HepG2 (cell line): ENCODE data around the gene JAKMIP2. TPM values are rescaled to one million over a fixed set of nuclear protein-coding genes. Genes with fewer than 3 reads are reported as not detected.

Source experiments
- AGO1 ChIP-seq: fragments of 200-400 bp; formaldehyde crosslinking; IDR thresholded peaks from 2 replicates; pipeline ENCODE4 v1.6.1; 2017; ENCODE audit warnings: mild to moderate bottlenecking, low read depth, low read length, moderate library complexity; ENCODE audit not compliant: poor library complexity, severe bottlenecking
- ARHGAP35 ChIP-seq: sonication (generic); formaldehyde crosslinking; IDR thresholded peaks from 2 replicates; pipeline ENCODE4 v1.9.0; 2022; ENCODE audit warnings: mild to moderate bottlenecking, inconsistent platforms, moderate library complexity, missing genetic modification reagents, borderline replicate concordance
- FIP1L1 ChIP-seq: fragments of 200-400 bp; formaldehyde crosslinking; IDR thresholded peaks from 2 replicates; pipeline ENCODE4 v1.6.1; 2018; ENCODE audit warnings: low read depth, mild to moderate bottlenecking, low read length, moderate library complexity, borderline replicate concordance; ENCODE audit not compliant: insufficient read depth
- HES4 ChIP-seq: sonication (generic); formaldehyde crosslinking; IDR thresholded peaks from 2 replicates; pipeline ENCODE4 v1.9.0; 2021; ENCODE audit warnings: mild to moderate bottlenecking, missing genetic modification reagents, borderline replicate concordance
- KDM5B ChIP-seq: sonication (generic); formaldehyde crosslinking; IDR thresholded peaks from 2 replicates; pipeline ENCODE4 v1.4.0; 2020; ENCODE audit warnings: missing genetic modification reagents, mild to moderate bottlenecking, borderline replicate concordance
- KLF12 ChIP-seq: sonication (generic); formaldehyde crosslinking; IDR thresholded peaks from 2 replicates; pipeline ENCODE4 v1.4.0; 2020; ENCODE audit warnings: missing genetic modification reagents, borderline replicate concordance
- MIER2 ChIP-seq: IDR thresholded peaks from 2 replicates; pipeline ENCODE4 v1.6.1; 2016; ENCODE audit warnings: missing biosample characterization, missing genetic modification reagents
- MXI1 ChIP-seq: IDR thresholded peaks from 3 replicates; pipeline ENCODE4 v1.6.1; 2012; ENCODE audit warnings: low read depth, low read length, inconsistent platforms, borderline replicate concordance
- PITX1 ChIP-seq: sonication (generic); formaldehyde crosslinking; IDR thresholded peaks from 2 replicates; pipeline ENCODE4 v1.5.1; 2020; ENCODE audit warnings: mild to moderate bottlenecking, missing genetic modification reagents
- SAP130 ChIP-seq: IDR thresholded peaks from 2 replicates; pipeline ENCODE4 v1.6.1; 2016; ENCODE audit warnings: low read depth
- ZNF224 ChIP-seq: sonication (generic); formaldehyde crosslinking; IDR thresholded peaks from 2 replicates; pipeline ENCODE4 v1.5.0; 2020; ENCODE audit warnings: mild to moderate bottlenecking, missing genetic modification reagents
- ZNF382 ChIP-seq: sonication (generic); formaldehyde crosslinking; IDR thresholded peaks from 2 replicates; pipeline ENCODE4 v1.5.0; 2020; ENCODE audit warnings: missing genetic modification reagents, mild to moderate bottlenecking, borderline replicate concordance
- ZNF460 ChIP-seq: sonication (generic); formaldehyde crosslinking; IDR thresholded peaks from 2 replicates; pipeline ENCODE4 v1.5.1; 2020; ENCODE audit warnings: missing genetic modification reagents, mild to moderate bottlenecking, borderline replicate concordance
- ZNF572 ChIP-seq: sonication (generic); formaldehyde crosslinking; IDR thresholded peaks from 2 replicates; pipeline ENCODE4 v1.5.1; 2020; ENCODE audit warnings: mild to moderate bottlenecking, missing genetic modification reagents
- ZNF598 ChIP-seq: sonication (generic); formaldehyde crosslinking; IDR thresholded peaks from 2 replicates; pipeline ENCODE4 v1.5.1; 2020; ENCODE audit warnings: mild to moderate bottlenecking, missing genetic modification reagents, borderline replicate concordance
- ZNF605 ChIP-seq: sonication (generic); formaldehyde crosslinking; IDR thresholded peaks from 2 replicates; pipeline ENCODE4 v1.8.0; 2022; ENCODE audit warnings: mild to moderate bottlenecking, missing genetic modification reagents
- ZNF644 ChIP-seq: IDR thresholded peaks from 2 replicates; pipeline ENCODE4 v1.6.1; 2016; ENCODE audit warnings: low read depth
- ZNF776 ChIP-seq: sonication (generic); formaldehyde crosslinking; IDR thresholded peaks from 2 replicates; pipeline ENCODE4 v1.4.0; 2020; ENCODE audit warnings: mild to moderate bottlenecking, missing genetic modification reagents
- polyA plus RNA-seq, 8 experiments: library from polyadenylated mRNA; depleted of rRNA in 3 of 8; stranded (reverse) in 7 of 8; unstranded in 1 of 8; fragments of >200 nt; fragmentation: Illumina TruSeq in 4 of 8; extraction: Trizol in 4 of 8; gene quantifications; 2 replicates each; pipeline versions ENCODE4 v1.2.1 to v1.2.3, GENCODE V29; 2011 to 2016; ENCODE audit warnings: low read depth in 4 of 8, missing spikeins in 1 of 8, mixed read lengths in 1 of 8; ENCODE audit not compliant: insufficient read depth in 1 of 8
- total RNA-seq, 5 experiments: library from RNA; depleted of rRNA; stranded (reverse); fragments of >200 nt; fragmentation: Illumina TruSeq; extraction: Trizol; gene quantifications; 2 replicates each; pipeline ENCODE4 v1.2.3, GENCODE V29; 2016; ENCODE audit warnings: low read depth in 1 of 5
- TF ChIP-seq, protein P1 (sequence below), 2 experiments: sonication (generic) in 1 of 2; formaldehyde crosslinking in 1 of 2; IDR thresholded peaks; 2 replicates each; pipeline versions ENCODE4 v1.5.1 to v1.6.1; 2011 to 2020; ENCODE audit warnings: borderline replicate concordance in 1 of 2, low read depth in 1 of 2, low read length in 1 of 2, mild to moderate bottlenecking in 1 of 2, missing genetic modification reagents in 1 of 2, moderate library complexity in 1 of 2
- TF ChIP-seq, protein P2 (sequence below): IDR thresholded peaks from 2 replicates; pipeline ENCODE4 v1.4.0; 2020; ENCODE audit warnings: mild to moderate bottlenecking, missing genetic modification reagents

JAKMIP2 gene
- total and polyA plus RNA-seq, 2 of the 13 experiments (the other 11 are each of a cell fraction or from before 2014, with no cell fraction given): 0.04 to 2.1 TPM

DNA sequence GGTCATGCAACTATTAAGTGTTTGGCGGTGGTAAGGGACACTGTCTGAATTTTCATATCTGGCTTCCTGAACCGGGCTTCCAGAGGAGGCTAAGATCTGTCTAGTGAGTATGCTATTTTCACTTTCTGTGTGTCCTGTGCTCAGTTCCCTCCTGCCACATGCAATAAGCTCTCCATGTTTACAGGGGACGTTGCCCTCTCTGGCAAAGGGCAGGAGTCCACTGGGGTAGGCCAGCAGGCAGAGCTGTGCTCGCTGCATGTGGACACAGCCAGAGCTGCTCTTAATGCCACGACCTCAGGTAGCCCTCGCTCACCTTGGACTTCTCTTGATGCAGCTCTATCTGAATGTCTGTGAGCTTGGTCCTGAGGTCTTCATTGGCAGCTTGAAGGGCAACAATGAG, 111.2 kb downstream of the JAKMIP2 start (continued):
- TF ChIP-seq MXI1: peak; percentile 47; the same call in 1 of the 3 replicates
- TF ChIP-seq SAP130 (CRISPR knock-in tag): peak; percentile 36; the same call in 1 of the 2 replicates
- no peak for TF ChIP-seq KLF12
- TF ChIP-seq ZNF605 (CRISPR knock-in tag): no peak
- TF ChIP-seq ARHGAP35 (CRISPR knock-in tag): 0 out of 2 replicates have a peak, but pooled peaks have one; percentile 42
- no peak for TF ChIP-seq ZNF598 (CRISPR knock-in tag)
- no peak for TF ChIP-seq ZNF776 (CRISPR knock-in tag)
- TF ChIP-seq, protein P1, sequence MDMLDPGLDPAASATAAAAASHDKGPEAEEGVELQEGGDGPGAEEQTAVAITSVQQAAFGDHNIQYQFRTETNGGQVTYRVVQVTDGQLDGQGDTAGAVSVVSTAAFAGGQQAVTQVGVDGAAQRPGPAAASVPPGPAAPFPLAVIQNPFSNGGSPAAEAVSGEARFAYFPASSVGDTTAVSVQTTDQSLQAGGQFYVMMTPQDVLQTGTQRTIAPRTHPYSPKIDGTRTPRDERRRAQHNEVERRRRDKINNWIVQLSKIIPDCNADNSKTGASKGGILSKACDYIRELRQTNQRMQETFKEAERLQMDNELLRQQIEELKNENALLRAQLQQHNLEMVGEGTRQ (IDR thresholded peaks at IDR 0.05; ENCODE audit: low read depth, low read length): no peak
- TF ChIP-seq, protein P1 (CRISPR knock-in tag; IDR thresholded peaks at IDR 0.05; ENCODE audit: borderline replicate concordance): no peak
- no peak for TF ChIP-seq ZNF382 (CRISPR knock-in tag)
- peak; percentile 96 for TF ChIP-seq ZNF644 (CRISPR knock-in tag)
- TF ChIP-seq KDM5B (CRISPR knock-in tag): peak; percentile 52; the same call in 1 of the 2 replicates
- TF ChIP-seq PITX1: peak; percentile 84
- no peak for TF ChIP-seq ZNF460 (CRISPR knock-in tag)
- TF ChIP-seq, protein P2, sequence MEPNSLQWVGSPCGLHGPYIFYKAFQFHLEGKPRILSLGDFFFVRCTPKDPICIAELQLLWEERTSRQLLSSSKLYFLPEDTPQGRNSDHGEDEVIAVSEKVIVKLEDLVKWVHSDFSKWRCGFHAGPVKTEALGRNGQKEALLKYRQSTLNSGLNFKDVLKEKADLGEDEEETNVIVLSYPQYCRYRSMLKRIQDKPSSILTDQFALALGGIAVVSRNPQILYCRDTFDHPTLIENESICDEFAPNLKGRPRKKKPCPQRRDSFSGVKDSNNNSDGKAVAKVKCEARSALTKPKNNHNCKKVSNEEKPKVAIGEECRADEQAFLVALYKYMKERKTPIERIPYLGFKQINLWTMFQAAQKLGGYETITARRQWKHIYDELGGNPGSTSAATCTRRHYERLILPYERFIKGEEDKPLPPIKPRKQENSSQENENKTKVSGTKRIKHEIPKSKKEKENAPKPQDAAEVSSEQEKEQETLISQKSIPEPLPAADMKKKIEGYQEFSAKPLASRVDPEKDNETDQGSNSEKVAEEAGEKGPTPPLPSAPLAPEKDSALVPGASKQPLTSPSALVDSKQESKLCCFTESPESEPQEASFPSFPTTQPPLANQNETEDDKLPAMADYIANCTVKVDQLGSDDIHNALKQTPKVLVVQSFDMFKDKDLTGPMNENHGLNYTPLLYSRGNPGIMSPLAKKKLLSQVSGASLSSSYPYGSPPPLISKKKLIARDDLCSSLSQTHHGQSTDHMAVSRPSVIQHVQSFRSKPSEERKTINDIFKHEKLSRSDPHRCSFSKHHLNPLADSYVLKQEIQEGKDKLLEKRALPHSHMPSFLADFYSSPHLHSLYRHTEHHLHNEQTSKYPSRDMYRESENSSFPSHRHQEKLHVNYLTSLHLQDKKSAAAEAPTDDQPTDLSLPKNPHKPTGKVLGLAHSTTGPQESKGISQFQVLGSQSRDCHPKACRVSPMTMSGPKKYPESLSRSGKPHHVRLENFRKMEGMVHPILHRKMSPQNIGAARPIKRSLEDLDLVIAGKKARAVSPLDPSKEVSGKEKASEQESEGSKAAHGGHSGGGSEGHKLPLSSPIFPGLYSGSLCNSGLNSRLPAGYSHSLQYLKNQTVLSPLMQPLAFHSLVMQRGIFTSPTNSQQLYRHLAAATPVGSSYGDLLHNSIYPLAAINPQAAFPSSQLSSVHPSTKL: peak; percentile 92
- no peak for TF ChIP-seq FIP1L1
- TF ChIP-seq ZNF572 (CRISPR knock-in tag): no peak
- no peak for TF ChIP-seq HES4 (CRISPR knock-in tag)
- 0 out of 2 replicates have a peak, but pooled peaks have one; percentile 50 for TF ChIP-seq ZNF224 (CRISPR knock-in tag)
- TF ChIP-seq MIER2 (CRISPR knock-in tag): peak; percentile 34; the same call in 1 of the 2 replicates
- no peak for TF ChIP-seq AGO1
